Measurements from ENCODE around the gene TNRC6C.
A peak's percentile ranks its signal among the peaks of the same experiment; 100 is the strongest.

TNRC6C gene

GRCh38 chr17:78045316-78045715 is 86.8 kb downstream of the TNRC6C start:
- H3K4me3 ChIP-seq (ENCODE audit: low read depth, low read length), result no peak overlapping the region
- peaks cover 9% of the 10 kb centered on the region for H3K4me1 ChIP-seq
- peaks cover 29% of the 10 kb centered on the region for H3K36me3 ChIP-seq
- no peaks in the 10 kb centered on the region for H3K27me3 ChIP-seq
- DNase-seq, result no peak
- TF ChIP-seq CTCF (IDR thresholded peaks at IDR 0.05; ENCODE audit: low read depth, low read length), result no peak
- no peaks in the 10 kb centered on the region for H3K9me3 ChIP-seq

GRCh38 chr17:78046923-78047322 is 88.4 kb downstream of the TNRC6C start:
- Histone ChIP-seq H3K4me1 (peaks cover 9% of the 10 kb centered on the region), H3K9me3 (no peaks in the 10 kb centered on the region), H3K4me3 (ENCODE audit: low read depth, low read length) (no peak overlapping the region), H3K27me3 (no peaks in the 10 kb centered on the region), H3K36me3 (peaks cover 44% of the 10 kb centered on the region)
- DNase-seq, result no peak
- no peak for TF ChIP-seq CTCF (IDR thresholded peaks at IDR 0.05; ENCODE audit: low read depth, low read length)

GRCh38 chr17:78048346-78049292 is 90.1 kb downstream of the TNRC6C start:
- no peak for TF ChIP-seq CTCF (IDR thresholded peaks at IDR 0.05; ENCODE audit: low read depth, low read length)
- H3K36me3 ChIP-seq, result peaks cover 44% of the 10 kb centered on the region
- H3K9me3 ChIP-seq, result no peaks in the 10 kb centered on the region
- peak; percentile 47 for DNase-seq
- no peak overlapping the region for H3K4me3 ChIP-seq (ENCODE audit: low read depth, low read length)
- peaks cover 9% of the 10 kb centered on the region for H3K4me1 ChIP-seq
- no peaks in the 10 kb centered on the region for H3K27me3 ChIP-seq

- Histone ChIP-seq H3K9me3 (no peaks in the 10 kb centered on the region), H3K4me3 (ENCODE audit: low read depth, low read length) (no peak overlapping the region), H3K4me1 (peaks cover 9% of the 10 kb centered on the region), H3K27me3 (no peaks in the 10 kb centered on the region), H3K36me3 (peaks cover 47% of the 10 kb centered on the region)
- DNase-seq, result no peak
- no peak for TF ChIP-seq CTCF (IDR thresholded peaks at IDR 0.05; ENCODE audit: low read depth, low read length)
These were observed 91.1 kb downstream of the TNRC6C start for GRCh38 chr17:78049609-78050008.

- no peak for DNase-seq
- H3K36me3 ChIP-seq, result peaks cover 41% of the 10 kb centered on the region
- peaks cover 9% of the 10 kb centered on the region for H3K4me1 ChIP-seq
- no peaks in the 10 kb centered on the region for H3K27me3 ChIP-seq
- no peaks in the 10 kb centered on the region for H3K9me3 ChIP-seq
- TF ChIP-seq CTCF (IDR thresholded peaks at IDR 0.05; ENCODE audit: low read depth, low read length), result no peak
- no peak overlapping the region for H3K4me3 ChIP-seq (ENCODE audit: low read depth, low read length)
These were observed 92.9 kb downstream of the TNRC6C start for GRCh38 chr17:78051186-78051972.
